B cell (primary cell): ENCODE results near the gene FBXO44. TPM values are rescaled to one million over a fixed set of nuclear protein-coding genes. Genes with fewer than 3 reads are reported as not detected.

Experiments used
- ATAC-seq: fragments of 200-7000 bp; cut with Tn5 transposase; one replicate; pipeline ENCODE4 v1.10.0; 2021; ENCODE audit warnings: low read depth, mild to moderate bottlenecking, moderate number of reproducible peaks, moderate library complexity
- CTCF ChIA-PET: fragments of 350-600 bp; sonication (Branson Sonifier 250); formaldehyde crosslinking; loops from one replicate; lab custom pipeline; 2021; ENCODE audit warnings: antibody characterized with exemption, inconsistent platforms; lab: Charles Lee
- POLR2A ChIA-PET: fragments of 350-600 bp; sonication (Branson Sonifier 250); formaldehyde crosslinking; loops from one replicate; lab custom pipeline; 2021; ENCODE audit warnings: antibody characterized with exemption; lab: Charles Lee
- DNase-seq: peaks from one replicate; pipeline ENCODE4 v3.0.0; 2013
- H2AFZ ChIP-seq: 2 replicates; pipeline ENCODE4 v1.6.1; 2012; ENCODE audit warnings: mild to moderate bottlenecking, low read depth, low read length; ENCODE audit not compliant: insufficient read depth, poor library complexity, severe bottlenecking
- H3K27ac ChIP-seq, 2 donors: 1 replicate in 1 of 2; 2 replicates in 1 of 2; pipeline ENCODE4 v1.5.1; 2012 to 2013; ENCODE audit warnings: low read length in 2 of 2, mild to moderate bottlenecking in 2 of 2, moderate library complexity in 1 of 2
- H3K27me3 ChIP-seq, 4 experiments: fragments of 200-600 bp in 1 of 4; sonication (generic) in 1 of 4; replicated peaks in 1 of 4; 1 replicate in 2 of 4; 2 replicates in 2 of 4; pipeline versions ENCODE4 v1.6.1 to v1.7.0; 2013 to 2016; ENCODE audit warnings: low read length in 3 of 4, mild to moderate bottlenecking in 2 of 4, mixed read lengths in 1 of 4, moderate library complexity in 1 of 4; ENCODE audit not compliant: insufficient read depth in 4 of 4, control insufficient read depth in 3 of 4; ENCODE audit errors: control extremely low read depth in 1 of 4
- H3K36me3 ChIP-seq, 2 experiments: replicated peaks in 1 of 2; 1 replicate in 1 of 2; 2 replicates in 1 of 2; pipeline versions ENCODE4 v1.6.1 to v1.7.1; 2013; ENCODE audit warnings: low read length in 1 of 2; ENCODE audit not compliant: insufficient read depth in 2 of 2, control insufficient read depth in 1 of 2; ENCODE audit errors: control extremely low read depth in 1 of 2, extremely low read depth in 1 of 2
- H3K4me1 ChIP-seq, 2 donors: fragments of 200-600 bp in 1 of 2; sonication (generic) in 1 of 2; 1 replicate in 1 of 2; 2 replicates in 1 of 2; pipeline versions ENCODE4 v1.5.1 to v1.6.1; 2013 to 2017; ENCODE audit warnings: low read length in 2 of 2; ENCODE audit not compliant: control insufficient read depth in 2 of 2, insufficient read depth in 2 of 2
- H3K4me2 ChIP-seq: replicated peaks from 2 replicates; pipeline ENCODE3; 2012; ENCODE audit warnings: mild to moderate bottlenecking, low read depth, low read length; ENCODE audit not compliant: poor library complexity, severe bottlenecking
- H3K4me3 ChIP-seq, 5 experiments: fragments of 200-600 bp in 1 of 5; sonication (generic) in 1 of 5; 1 replicate in 3 of 5; 2 replicates in 2 of 5; pipeline versions ENCODE4 v1.5.1 to v1.7.0; 2011 to 2016; ENCODE audit warnings: low read length in 4 of 5, mild to moderate bottlenecking in 4 of 5, low read depth in 2 of 5, control low read depth in 1 of 5, moderate library complexity in 1 of 5; ENCODE audit not compliant: insufficient read depth in 1 of 5; ENCODE audit errors: control extremely low read depth in 1 of 5, extremely low read depth in 1 of 5
- H3K79me2 ChIP-seq: fragments of 200-600 bp; sonication (generic); one replicate; pipeline ENCODE4 v1.6.0; 2016; ENCODE audit warnings: low read length; ENCODE audit not compliant: control insufficient read depth, insufficient read depth
- H3K9ac ChIP-seq: fragments of 200-600 bp; sonication (generic); 2 replicates; pipeline ENCODE4 v1.6.1; 2017; ENCODE audit warnings: mild to moderate bottlenecking, low read length, moderate library complexity
- H3K9me3 ChIP-seq, 3 donors: one replicate each; pipeline versions ENCODE4 v1.6.1 to v1.7.1; 2013; ENCODE audit warnings: low read length in 2 of 3; ENCODE audit not compliant: control insufficient read depth in 2 of 3, insufficient read depth in 1 of 3; ENCODE audit errors: control extremely low read depth in 1 of 3
- H4K20me1 ChIP-seq: 2 replicates; pipeline ENCODE4 v1.6.0; 2012; ENCODE audit warnings: mild to moderate bottlenecking, low read length; ENCODE audit not compliant: insufficient read depth, control insufficient read depth, poor library complexity, severe bottlenecking
- H3K27ac Mint-ChIP-seq: one replicate; pipeline ENCODE4 v1.8.0; 2021; ENCODE audit warnings: mixed read lengths
- H3K27me3 Mint-ChIP-seq: one replicate; pipeline ENCODE4 v1.8.0; 2021; ENCODE audit warnings: mixed read lengths
- H3K4me1 Mint-ChIP-seq: one replicate; pipeline ENCODE4 v1.8.0; 2021; ENCODE audit warnings: mixed read lengths
- H3K4me3 Mint-ChIP-seq: one replicate; pipeline ENCODE4 v1.8.0; 2021; ENCODE audit warnings: mixed read lengths
- H3K9me3 Mint-ChIP-seq: one replicate; pipeline ENCODE4 v1.8.0; 2022; ENCODE audit warnings: mixed read lengths; ENCODE audit not compliant: insufficient read depth
- EZH2 ChIP-seq: IDR thresholded peaks from 2 replicates; pipeline ENCODE4 v1.6.1; 2012; ENCODE audit warnings: borderline replicate concordance, low read depth, mild to moderate bottlenecking, moderate library complexity, low read length; ENCODE audit not compliant: insufficient read depth, poor library complexity, severe bottlenecking
- WGBS: methylation state at CpG from one replicate; pipeline ENCODE4 v1.1.5; 2013; ENCODE audit warnings: missing lambda C conversion rate; ENCODE audit not compliant: insufficient coverage; 5-methylcytosine and 5-hydroxymethylcytosine counted together
- intact Hi-C: fragments of 100-400 bp; cut with micrococcal nuclease; formaldehyde crosslinking; loops from one replicate; pipeline ENCODE4 v1.10.0; 2022
- polyA plus RNA-seq: library from polyadenylated mRNA; depleted of rRNA; stranded (reverse); fragments of >200 nt; gene quantifications from 2 replicates; pipeline ENCODE4 v1.2.3, GENCODE V29; 2012
- total RNA-seq, 2 donors: library from RNA; stranded (reverse); fragments of 120-200 nt in 1 of 2; gene quantifications; 1 replicate in 1 of 2; 2 replicates in 1 of 2; pipeline versions ENCODE4 v1.2.3 to v1.2.4, GENCODE V29; 2013 to 2022
- TF ChIP-seq, protein P1 (sequence below): fragments of 200-600 bp; IDR thresholded peaks from one replicate; pipeline ENCODE4 v1.8.0; 2022; ENCODE audit warnings: antibody characterized with exemption, mild to moderate bottlenecking

The FBXO44 gene
- total and polyA plus RNA-seq, 2 donors (not counting 1 experiment from before 2014, with no cell fraction given), result 61.5 to 101 TPM

DNA sequence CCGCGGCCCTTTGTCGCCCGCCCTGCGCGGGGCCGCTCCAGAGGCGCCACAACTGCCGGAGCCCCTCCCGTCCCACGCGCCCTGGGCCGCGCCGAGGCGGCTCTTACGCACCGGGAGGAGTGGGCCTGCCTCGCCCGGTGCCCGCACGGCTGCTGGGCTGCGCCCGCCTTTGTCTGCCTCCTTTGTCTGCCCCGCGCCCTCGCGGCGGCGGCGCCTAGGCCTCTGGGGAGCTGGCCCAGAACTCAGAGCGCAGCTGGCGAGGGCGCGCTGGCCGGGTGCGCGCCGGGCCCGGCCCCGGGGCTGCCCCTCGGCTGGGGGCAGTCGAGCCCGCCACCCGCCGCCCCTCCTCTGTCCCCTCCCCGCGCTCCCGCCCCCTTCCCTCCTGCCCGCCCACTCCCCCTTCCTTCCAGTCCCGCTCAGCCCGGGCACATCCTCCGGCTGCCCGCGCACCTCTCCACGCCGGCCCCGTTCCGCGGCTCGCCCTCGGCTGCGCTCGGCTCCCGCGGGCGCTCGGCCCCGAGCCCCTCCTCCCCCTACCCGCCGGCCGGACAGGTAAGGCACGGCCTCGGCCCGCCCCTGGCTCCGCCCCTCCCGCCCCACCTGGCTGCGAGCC is 36.7 kb downstream of the FBXO44 start, which contains the start of gene DRAXIN:
TSS of gene DRAXIN (plus strand) at position 409 of the 613 bp plus-strand sequence. CDS start 14,549 bp downstream, outside the sequence.
- Histone ChIP-seq H3K27me3 (peaks cover 0 to 48% (median 21%) of the 10 kb centered on the region in 4 experiments), H3K9me3 (no peaks in the 10 kb centered on the region), H3K4me3 (peak within 1 kb of the TSS in 4 of 5 experiments; percentile 8 to 46 (median 28)), H3K79me2 (no peaks in the 10 kb centered on the region), H3K36me3 (no peaks in the 10 kb centered on the region), H2AFZ (peak within 1 kb of the TSS; percentile 54), H3K4me2 (peak within 1 kb of the TSS; percentile 77), H3K27ac (no peak within 1 kb of the TSS), H3K4me1 (peaks cover 24 to 26% of the 10 kb centered on the region in 2 donors), H3K9ac (peak within 1 kb of the TSS; percentile 42), H4K20me1 (no peaks in the 10 kb centered on the region)
- peak; percentile 12 for TF ChIP-seq EZH2
- TF ChIP-seq, protein P1, sequence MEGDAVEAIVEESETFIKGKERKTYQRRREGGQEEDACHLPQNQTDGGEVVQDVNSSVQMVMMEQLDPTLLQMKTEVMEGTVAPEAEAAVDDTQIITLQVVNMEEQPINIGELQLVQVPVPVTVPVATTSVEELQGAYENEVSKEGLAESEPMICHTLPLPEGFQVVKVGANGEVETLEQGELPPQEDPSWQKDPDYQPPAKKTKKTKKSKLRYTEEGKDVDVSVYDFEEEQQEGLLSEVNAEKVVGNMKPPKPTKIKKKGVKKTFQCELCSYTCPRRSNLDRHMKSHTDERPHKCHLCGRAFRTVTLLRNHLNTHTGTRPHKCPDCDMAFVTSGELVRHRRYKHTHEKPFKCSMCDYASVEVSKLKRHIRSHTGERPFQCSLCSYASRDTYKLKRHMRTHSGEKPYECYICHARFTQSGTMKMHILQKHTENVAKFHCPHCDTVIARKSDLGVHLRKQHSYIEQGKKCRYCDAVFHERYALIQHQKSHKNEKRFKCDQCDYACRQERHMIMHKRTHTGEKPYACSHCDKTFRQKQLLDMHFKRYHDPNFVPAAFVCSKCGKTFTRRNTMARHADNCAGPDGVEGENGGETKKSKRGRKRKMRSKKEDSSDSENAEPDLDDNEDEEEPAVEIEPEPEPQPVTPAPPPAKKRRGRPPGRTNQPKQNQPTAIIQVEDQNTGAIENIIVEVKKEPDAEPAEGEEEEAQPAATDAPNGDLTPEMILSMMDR, result no peak
- Mint-ChIP-seq H3K27me3 (peaks cover 52% of the 10 kb centered on the region), H3K9me3 (no peaks in the 10 kb centered on the region), H3K27ac (peak within 1 kb of the TSS; percentile 32), H3K4me1 (peaks cover 24% of the 10 kb centered on the region), H3K4me3 (peak within 1 kb of the TSS; percentile 76)
- under 1% methylated on average over 61 of the region's 78 CpGs for WGBS
- intact Hi-C loops, result no loop called here
- ChIA-PET CTCF (interaction anchor here (2.1 kb wide), 1 partner anchor 28 kb away, joined by 6 read pairs; no protein-coding TSS in a partner anchor), POLR2A (no interaction called here)
- DNase-seq (no peak), ATAC-seq (peak; percentile 14)
